HG03571 (cell line): ENCODE data around the gene NSUN7.

ENCODE experiments used
- ATAC-seq: cut with Tn5 transposase; IDR thresholded peaks from one replicate; pipeline ENCODE4 v1.9.1; 2021; ENCODE audit not compliant: unreplicated experiment

NSUN7 gene

DNA sequence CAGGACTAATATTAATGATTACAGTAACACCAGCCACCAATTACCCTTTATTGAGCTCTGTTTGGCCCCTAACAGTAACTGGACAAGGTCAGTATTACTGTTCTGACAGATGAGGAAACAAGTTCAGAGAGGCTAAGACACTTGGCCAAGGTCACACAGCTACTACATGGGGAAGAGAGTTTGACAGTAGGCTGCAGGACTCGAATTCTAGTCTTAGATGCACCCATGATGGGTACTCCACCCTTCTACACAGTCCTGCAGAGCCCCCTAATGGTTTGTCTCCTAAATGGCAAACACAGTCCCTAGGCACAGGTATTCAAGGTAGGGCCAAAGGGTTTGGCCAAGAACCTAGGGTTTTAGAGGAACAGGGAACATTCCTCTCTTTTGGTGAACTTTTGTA, 93.9 kb downstream of the NSUN7 start:
- ATAC-seq: no peak

DNA sequence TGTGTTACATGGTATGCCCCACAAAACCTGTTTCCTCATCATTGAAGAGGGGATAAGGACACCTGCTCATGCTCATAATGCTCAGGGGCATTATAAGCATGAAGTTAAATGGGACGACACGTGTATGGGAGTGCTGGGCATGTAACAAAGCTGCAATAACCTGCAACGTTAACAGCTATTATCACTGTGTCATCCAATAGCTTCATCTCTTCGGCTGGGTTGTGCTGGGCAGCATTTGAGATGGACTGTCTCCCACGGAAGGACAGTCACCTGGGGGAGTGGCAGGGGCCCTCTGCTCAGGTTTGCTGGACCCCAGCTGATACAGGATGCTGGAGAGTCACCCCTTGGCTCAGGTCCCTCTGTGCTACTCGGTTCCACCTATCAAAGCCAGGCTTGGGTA, 94.5 kb downstream of the NSUN7 start:
- ATAC-seq: no peak

DNA sequence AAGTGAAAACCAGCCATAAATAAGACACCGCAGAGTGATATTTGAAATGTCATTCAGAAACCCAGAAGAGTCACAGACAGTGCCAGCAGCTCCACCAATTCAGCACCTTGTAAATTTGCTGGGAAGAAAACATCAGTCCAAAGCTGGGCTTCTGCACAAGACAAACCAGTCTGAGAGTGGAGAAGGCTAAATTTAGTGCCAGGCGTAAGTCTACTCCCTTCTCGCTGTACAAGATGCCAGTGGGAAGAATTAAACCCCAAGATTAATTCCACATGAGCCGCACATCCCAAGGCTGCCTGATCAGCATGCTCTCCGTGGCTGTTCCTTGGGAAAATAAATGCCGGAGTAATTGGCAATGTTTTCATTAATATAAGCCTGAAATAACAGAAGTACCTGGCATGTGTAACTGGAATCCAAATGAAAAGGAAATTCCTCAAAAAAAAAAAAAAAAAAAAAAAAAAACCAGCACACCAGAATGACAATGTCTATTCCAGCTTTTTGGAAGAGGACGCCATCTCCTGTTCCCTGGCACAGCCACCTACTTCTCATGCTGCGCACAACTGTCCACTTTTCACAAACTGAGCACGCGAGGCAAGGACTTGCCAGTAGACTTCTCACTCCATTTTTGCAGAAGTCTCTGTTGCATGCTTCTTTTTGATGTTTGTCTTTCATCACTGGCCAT, 95.5 kb downstream of the NSUN7 start:
- no peak for ATAC-seq

DNA sequence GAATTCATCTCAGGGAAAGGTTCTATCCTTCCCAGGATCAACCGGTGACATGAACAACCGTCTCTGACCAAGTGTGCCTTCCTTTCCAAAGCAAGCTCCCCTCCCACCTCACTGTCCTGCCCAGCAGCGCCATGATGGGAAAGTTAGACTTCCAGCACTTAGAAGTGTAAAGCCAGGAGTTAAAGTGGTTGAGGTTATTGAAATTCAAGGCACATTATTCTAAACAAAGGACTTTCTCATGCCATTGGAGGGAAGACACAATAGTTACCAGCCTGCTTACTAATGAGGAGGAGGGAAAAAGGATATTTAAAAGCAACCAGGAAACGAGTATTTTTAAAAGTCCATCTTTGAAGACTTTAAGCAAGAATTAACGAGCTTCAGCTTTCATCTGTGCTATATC, 96.8 kb downstream of the NSUN7 start:
- ATAC-seq: no peak

DNA sequence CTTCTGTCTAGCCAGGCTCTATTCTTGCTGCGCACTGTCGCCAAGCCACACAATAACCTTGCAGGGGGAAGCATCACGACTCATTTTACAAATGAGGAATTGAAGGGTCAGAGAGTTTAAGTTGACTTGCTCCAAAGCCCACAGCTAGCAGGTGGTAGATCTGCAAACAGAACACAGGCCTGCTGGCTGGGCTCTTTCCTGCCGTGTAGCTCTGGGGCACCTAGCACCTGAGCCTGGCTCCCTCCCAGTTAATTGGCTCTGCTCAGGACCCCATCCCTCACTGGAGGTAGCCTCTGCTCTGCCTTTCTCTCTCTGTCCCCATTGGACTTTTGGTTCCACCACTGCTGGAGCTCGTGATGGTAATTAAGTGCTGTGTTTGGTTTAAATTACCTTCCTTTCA, 98.5 kb downstream of the NSUN7 start:
- no peak for ATAC-seq

DNA sequence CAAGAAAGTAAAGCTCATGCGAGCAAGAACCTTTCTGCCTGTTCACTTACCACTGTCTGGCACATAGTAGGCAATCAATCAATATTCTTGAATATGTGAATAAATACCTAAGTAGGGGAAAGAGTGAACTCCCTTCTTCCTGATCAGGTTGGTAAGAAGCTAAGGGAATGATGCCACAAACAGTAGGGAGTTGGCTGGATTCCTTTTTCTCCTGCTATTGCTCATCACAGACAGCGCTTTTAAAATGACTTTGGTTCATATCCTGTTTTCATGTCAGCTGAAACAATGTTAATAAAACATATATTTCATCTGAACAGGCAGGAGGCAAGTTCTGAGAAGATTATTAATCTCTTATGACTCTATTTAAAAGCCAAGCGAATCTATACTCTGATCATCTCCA, 99.2 kb downstream of the NSUN7 start:
- ATAC-seq: no peak

DNA sequence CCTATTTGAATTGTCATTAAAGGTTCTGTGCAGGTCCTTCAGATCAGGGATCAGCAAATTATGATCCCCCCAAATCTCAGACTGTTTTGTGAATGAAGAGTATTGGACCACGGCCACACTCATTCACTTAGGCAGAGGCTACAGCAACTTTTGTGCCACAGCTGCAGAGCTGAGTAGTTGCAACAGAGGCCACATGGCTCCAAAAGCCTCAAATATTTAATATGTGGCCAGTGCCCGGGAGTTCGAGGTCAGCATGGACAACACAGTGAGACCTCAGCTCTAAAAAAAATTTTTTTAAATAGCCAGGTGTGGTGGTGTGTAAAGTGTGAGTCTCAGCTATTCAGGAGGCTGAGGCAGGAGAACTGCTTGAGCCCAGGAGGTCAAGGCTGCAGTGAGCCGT, 100.7 kb downstream of the NSUN7 start:
- ATAC-seq: no peak

DNA sequence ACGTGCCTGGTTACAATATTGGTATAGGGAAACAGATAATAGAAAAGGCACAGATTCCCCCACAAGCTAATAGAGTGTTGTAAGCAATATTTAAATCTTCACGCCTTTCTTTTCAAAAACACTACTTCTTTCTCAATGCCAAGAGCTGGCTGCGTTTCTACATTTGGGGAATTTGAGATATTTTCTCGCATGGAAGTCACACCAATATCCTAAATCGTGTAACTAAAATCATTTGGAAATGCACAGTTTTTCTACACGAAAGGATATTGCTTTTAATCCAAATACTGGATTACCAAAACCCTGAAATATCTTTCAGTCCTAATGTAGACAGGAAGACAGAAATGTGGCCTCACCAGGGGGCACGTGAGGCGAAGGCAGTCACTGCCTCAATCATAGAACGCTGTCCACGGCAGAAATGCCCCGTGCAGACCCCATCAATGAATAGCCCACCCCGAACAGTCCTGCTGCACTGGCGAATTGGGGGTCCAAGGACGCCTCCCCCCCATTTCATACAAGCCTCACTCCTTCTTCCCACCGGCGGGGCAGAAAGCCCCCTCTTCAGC, 106.6 kb downstream of the NSUN7 start:
- no peak for ATAC-seq

DNA sequence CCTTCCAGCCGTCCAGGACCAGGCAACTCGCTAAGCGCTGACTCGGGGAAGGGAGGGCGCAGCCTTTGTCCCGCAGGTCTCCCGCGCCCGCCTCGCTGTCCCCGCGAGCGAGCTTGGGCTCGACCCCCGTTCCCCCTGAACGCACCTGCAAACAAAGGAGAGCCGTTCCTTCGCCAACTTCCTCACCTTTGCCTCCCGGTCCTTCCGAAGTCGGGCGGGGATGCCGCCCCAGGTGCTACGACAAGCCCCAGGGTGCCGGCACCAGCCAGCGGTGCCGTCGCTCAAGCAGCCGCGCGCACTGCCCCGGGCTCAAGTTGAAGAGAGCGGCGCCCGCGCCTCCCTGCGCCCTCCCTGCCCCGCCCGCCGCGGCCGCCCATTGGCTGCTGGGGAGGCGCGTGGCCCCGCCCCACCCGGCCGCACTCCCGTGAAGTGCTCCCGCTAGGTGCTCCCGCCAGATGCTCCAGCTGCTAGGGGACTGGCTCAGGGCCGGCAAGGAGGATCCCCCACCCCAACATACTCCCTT, 107.1 kb downstream of the NSUN7 start:
- peak; percentile 82 for ATAC-seq

DNA sequence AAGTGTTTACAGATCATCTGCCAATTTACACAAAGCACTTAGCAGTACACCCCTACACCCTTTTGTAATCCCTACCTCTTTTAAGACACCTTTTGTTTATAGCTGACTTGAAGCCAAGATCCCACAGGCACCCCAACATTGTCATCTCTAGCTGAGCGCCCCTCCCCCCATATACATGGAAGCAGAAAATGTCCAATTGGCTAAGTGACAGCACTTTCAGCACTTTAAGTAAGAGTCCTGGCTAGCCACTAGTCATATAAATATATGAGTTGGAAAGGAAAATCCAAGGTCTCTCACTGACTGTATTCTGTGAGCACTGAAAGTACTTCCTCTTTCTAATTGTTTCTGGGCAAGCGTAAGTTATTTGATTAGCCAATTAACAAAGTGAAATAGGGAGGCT, 108.2 kb downstream of the NSUN7 start:
- ATAC-seq: no peak

DNA sequence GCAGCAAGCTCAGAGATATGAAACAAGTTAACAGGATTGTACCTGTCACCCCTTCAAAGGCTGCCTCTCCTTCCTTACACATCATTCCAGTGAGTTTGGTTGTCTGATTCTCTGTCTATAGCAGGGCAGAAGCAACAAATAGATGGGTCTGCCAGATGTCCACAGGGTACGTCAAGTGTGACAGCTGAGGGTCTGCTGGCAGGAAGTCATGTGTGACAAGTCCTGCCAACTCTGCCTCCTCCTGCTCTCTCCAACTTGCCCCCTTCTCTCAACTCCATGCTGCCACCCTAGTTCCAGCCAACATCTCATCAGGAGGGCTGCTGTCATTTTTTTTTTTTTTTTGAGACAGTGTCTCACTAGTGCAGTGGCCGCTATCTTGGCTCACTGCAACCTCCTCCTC, 109.2 kb downstream of the NSUN7 start:
- no peak for ATAC-seq
